NCI-H526 treated with DMSO at 0.1 percent for 48 hours (cell line): ENCODE results near the gene ADAMTSL5.
"Not testable (repeated sequence)": the region's sequence is repeated elsewhere in the genome, so short reads cannot be mapped to it uniquely, and the experiment has no call there.

ENCODE experiments used
- DNase-seq: peaks from one replicate; lab custom pipeline; 2025; lab: John Stamatoyannopoulos, UW

ADAMTSL5 gene

GRCh38 chr19:1529430-1529816, 16.6 kb upstream of the ADAMTSL5 start:
- no peak for DNase-seq

GRCh38 chr19:1528596-1529429, 16.0 kb upstream of the ADAMTSL5 start:
- no peak for DNase-seq

GRCh38 chr19:1527650-1528309, 15.0 kb upstream of the ADAMTSL5 start:
- no peak for DNase-seq

- DNase-seq = no peak
Measured at GRCh38 chr19:1526979-1527649, 14.3 kb upstream of the ADAMTSL5 start.

GRCh38 chr19:1526066-1526778, 13.4 kb upstream of the ADAMTSL5 start:
- DNase-seq = no peak

GRCh38 chr19:1525343-1525742, 12.5 kb upstream of the ADAMTSL5 start:
- DNase-seq = no peak

GRCh38 chr19:1524972-1525325, 12.1 kb upstream of the ADAMTSL5 start:
- DNase-seq = no peak

GRCh38 chr19:1524287-1524971, 11.6 kb upstream of the ADAMTSL5 start:
- DNase-seq = no peak

- DNase-seq = no peak
Measured at GRCh38 chr19:1523412-1524286, 10.8 kb upstream of the ADAMTSL5 start, which contains the start of gene PLK5. PLK5 (plus strand) TSS chr19:1524077; CDS start chr19:1526997, 2,920 bp downstream.

GRCh38 chr19:1522838-1523237, 10.0 kb upstream of the ADAMTSL5 start:
- DNase-seq = no peak

GRCh38 chr19:1522061-1522460, 9.2 kb upstream of the ADAMTSL5 start:
- DNase-seq = no peak

GRCh38 chr19:1521636-1522035, 8.8 kb upstream of the ADAMTSL5 start:
- no peak for DNase-seq

GRCh38 chr19:1520203-1520780, 7.5 kb upstream of the ADAMTSL5 start:
- DNase-seq = no peak

- DNase-seq = not testable (repeated sequence)
Measured at GRCh38 chr19:1519802-1520201, 7.0 kb upstream of the ADAMTSL5 start.

GRCh38 chr19:1518471-1518870, 5.7 kb upstream of the ADAMTSL5 start:
- DNase-seq = no peak

- DNase-seq = no peak
Measured at GRCh38 chr19:1516395-1516753, 3.6 kb upstream of the ADAMTSL5 start.

GRCh38 chr19:1514986-1515721, 2.3 kb upstream of the ADAMTSL5 start:
- DNase-seq = no peak

GRCh38 chr19:1514295-1514661, 1.5 kb upstream of the ADAMTSL5 start:
- no peak for DNase-seq

GRCh38 chr19:1513499-1514294, 878 bp upstream of the ADAMTSL5 start:
- DNase-seq = no peak
